Pericardium fibroblast (primary cell): Measurements from ENCODE around the gene CLDN12. TPM values are rescaled to one million over a fixed set of nuclear protein-coding genes. Genes with fewer than 3 reads are reported as not detected.

Experiments
- total RNA-seq: library from RNA; depleted of rRNA; stranded (reverse); fragments of >200 nt; gene quantifications from 2 replicates; pipeline ENCODE4 v1.2.3, GENCODE V29; 2015

The CLDN12 gene
- total RNA-seq: 9.1 and 17.4 TPM in 2 replicates

DNA sequence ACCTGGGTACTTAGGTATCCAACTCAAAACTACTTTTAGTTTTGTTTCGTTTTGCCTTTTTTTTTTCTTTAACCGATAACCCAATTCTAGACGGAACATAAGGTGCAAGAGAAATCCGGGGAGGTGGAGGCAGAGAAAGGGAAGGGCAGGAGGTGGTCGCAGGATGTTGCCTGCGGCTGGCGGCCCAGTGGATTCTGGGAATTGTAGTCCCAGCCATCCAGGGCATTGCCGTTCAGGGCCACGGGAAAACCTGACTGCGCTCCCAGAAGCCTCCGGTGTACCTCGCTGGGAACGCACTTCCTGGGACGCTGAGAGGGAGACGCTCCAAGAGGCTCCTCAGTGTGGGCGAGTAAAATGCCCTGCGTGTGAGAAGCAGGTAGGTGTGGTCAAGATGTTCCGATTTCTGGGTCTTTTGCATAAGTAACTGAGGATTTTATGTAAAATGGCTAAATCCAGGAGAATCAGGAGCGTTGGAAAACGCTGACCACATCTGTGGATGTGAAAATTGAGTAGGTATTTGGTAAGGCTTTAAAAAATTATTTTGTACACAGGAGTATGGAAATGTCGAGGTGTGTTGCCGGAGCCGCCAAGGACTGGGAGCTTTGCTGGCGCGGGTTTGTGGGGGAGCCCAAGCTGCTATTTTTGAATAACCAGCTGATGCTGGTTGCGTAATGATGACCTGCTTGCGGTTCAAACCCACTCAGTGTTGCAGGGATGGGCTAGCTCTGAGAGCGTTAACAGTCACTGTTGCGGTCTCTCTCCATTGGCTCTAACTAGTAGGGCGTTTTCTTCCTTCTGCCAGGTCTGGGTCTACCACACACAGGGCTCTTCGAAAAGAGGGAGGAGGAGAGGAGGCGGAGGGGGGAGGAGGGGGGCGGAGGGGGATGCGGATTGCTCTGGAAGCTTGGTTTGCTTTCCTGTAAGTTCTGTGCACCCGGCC is at the start of gene CLDN12:
Gene CLDN12 (plus strand): TSS at position 288 of the 940 bp plus-strand sequence. CDS start 9,216 bp downstream, outside the sequence.

Other genes with a start within 250 kb of the CLDN12 start
- gene STEAP1, start 249.0 kb upstream of the CLDN12 start, total RNA-seq: 10.3 and 20.5 TPM in 2 replicates
- gene STEAP2, start 191.7 kb upstream of the CLDN12 start, total RNA-seq: 2.9 and 6.4 TPM in 2 replicates
- gene CFAP69, start 158.3 kb upstream of the CLDN12 start, total RNA-seq: 0.17 and 2.1 TPM in 2 replicates
- gene FAM237B, start 82.2 kb upstream of the CLDN12 start, total RNA-seq: not detected in 2 replicates
- gene GTPBP10, start 56.7 kb upstream of the CLDN12 start, total RNA-seq: 4.3 and 8.3 TPM in 2 replicates
- not detected in 2 replicates for gene PTTG1IP2, start 66.2 kb downstream of the CLDN12 start, total RNA-seq
- 20.2 and 26.5 TPM in 2 replicates for gene CDK14, start 192.9 kb downstream of the CLDN12 start, total RNA-seq